ENCODE measurements around the gene RSAD1. TPM values are rescaled to one million over a fixed set of nuclear protein-coding genes. Genes with fewer than 3 reads are reported as not detected.
A peak's percentile ranks its signal among the peaks of the same experiment; 100 is the strongest.

Gene RSAD1
- total RNA-seq = 10 to 100 TPM; 33.7 to 44.1 TPM

DNA sequence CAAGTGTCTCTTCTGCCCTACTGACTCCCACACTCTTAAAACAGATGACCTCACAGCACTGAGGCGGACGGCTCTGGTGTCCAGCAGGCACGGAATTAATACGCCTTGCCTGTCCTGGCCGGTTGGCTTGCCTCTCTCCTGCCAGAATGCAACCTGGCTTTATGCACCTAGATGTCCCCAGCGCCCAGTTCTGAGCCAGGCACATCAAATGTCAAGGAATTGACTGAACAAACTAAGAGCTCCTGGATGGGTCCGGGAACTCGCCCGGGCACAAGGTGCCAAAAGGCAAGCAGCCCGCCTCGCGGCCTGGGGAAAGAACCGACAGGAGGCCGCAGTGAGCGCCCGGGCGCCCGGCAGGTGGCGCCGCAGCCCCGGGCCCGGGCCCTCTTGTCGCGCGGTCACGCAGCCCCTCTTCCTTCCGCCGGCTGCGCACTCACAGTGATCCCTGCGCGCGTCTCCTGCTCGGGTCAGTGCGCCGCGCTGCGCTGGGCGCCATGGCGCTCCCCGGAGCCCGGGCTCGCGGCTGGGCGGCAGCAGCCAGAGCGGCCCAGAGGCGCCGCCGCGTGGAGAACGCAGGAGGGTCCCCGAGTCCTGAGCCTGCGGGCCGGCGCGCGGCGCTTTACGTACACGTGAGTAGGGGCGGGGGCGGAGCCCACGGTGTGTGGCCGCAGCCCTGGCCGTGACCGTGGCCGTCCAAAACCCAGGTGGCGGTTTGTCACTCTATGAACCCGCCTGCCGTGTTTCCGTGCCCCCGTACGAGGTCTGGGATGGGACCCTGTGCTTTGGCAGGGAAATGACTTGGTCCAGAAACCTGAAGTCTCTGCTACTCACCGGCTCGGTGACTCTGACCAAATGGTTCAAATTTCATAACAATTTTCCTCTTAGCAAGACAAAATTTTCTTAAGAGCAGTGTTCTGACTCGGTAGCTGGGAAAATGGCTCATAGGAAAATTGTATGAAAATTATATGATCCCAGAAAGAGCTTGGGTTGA is at the start of gene RSAD1:
TSS of gene RSAD1 (plus strand) at position 470 of the 991 bp plus-strand sequence. CDS start at position 495, 25 bp downstream.
- Histone ChIP-seq H3K9me3 (no peaks in the 10 kb centered on the region), H3K27me3 (replicated peaks; ENCODE audit: insufficient read depth) (no peaks in the 10 kb centered on the region), H3K36me3 (no peaks in the 10 kb centered on the region), H3K4me1 (replicated peaks) (peaks cover 6% of the 10 kb centered on the region), H3K4me3 (peak within 1 kb of the TSS; percentile 49 to 63), H3K27ac (peak within 1 kb of the TSS; percentile 80 to 82)
- intact Hi-C loops (cut with DNase I) = no loop called here
- under 1% methylated on average over 46 of the region's 75 CpGs for WGBS
- DNase-seq (ENCODE audit: low spot score) = peak; percentile 83
- TF ChIP-seq POLR2A (IDR thresholded peaks at IDR 0.05) = peak; percentile 72
- no peak for TF ChIP-seq POLR2AphosphoS5 (IDR thresholded peaks at IDR 0.05)
- TF ChIP-seq, protein P1, sequence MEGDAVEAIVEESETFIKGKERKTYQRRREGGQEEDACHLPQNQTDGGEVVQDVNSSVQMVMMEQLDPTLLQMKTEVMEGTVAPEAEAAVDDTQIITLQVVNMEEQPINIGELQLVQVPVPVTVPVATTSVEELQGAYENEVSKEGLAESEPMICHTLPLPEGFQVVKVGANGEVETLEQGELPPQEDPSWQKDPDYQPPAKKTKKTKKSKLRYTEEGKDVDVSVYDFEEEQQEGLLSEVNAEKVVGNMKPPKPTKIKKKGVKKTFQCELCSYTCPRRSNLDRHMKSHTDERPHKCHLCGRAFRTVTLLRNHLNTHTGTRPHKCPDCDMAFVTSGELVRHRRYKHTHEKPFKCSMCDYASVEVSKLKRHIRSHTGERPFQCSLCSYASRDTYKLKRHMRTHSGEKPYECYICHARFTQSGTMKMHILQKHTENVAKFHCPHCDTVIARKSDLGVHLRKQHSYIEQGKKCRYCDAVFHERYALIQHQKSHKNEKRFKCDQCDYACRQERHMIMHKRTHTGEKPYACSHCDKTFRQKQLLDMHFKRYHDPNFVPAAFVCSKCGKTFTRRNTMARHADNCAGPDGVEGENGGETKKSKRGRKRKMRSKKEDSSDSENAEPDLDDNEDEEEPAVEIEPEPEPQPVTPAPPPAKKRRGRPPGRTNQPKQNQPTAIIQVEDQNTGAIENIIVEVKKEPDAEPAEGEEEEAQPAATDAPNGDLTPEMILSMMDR (IDR thresholded peaks at IDR 0.05) = peak; percentile 88 to 98 (median 94)

DNA sequence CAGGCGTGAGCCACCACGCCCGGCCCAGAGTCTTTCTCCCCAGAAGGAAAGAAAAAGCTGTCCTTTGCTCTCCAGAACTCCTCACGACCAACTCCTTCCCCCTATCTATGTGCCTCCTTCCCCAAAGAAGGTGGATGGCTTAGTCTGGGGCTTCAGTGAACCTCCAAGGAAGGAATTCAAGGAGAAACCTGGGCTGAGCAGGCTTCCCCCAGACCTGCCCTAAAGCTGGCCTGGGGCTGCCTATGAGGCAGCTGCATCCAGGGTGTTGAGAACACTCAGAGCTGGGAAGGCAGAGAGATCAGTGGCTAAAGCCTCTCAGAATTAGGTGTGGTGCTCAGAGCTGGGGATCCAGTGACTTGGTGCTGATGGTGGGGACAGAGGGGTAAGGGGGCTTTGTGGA is 48.9 kb upstream of the RSAD1 start:
- no peaks in the 10 kb centered on the region for H3K9me3 ChIP-seq
- no peaks in the 10 kb centered on the region for H3K36me3 ChIP-seq
- DNase-seq (ENCODE audit: low spot score) = no peak
- H3K27ac ChIP-seq = peak overlapping the region; percentile 81 to 91
- WGBS = 86% methylated on average over 4 of the region's 4 CpGs
- no peaks in the 10 kb centered on the region for H3K27me3 ChIP-seq (replicated peaks; ENCODE audit: insufficient read depth)
- TF ChIP-seq, protein P1 (IDR thresholded peaks at IDR 0.05) = no peak
- no peak for TF ChIP-seq POLR2AphosphoS5 (IDR thresholded peaks at IDR 0.05)
- no peak for TF ChIP-seq POLR2A (IDR thresholded peaks at IDR 0.05)
- H3K4me3 ChIP-seq = no peak overlapping the region
- intact Hi-C loops (cut with DNase I) = no loop called here
- peaks cover 7% of the 10 kb centered on the region for H3K4me1 ChIP-seq (replicated peaks)

DNA sequence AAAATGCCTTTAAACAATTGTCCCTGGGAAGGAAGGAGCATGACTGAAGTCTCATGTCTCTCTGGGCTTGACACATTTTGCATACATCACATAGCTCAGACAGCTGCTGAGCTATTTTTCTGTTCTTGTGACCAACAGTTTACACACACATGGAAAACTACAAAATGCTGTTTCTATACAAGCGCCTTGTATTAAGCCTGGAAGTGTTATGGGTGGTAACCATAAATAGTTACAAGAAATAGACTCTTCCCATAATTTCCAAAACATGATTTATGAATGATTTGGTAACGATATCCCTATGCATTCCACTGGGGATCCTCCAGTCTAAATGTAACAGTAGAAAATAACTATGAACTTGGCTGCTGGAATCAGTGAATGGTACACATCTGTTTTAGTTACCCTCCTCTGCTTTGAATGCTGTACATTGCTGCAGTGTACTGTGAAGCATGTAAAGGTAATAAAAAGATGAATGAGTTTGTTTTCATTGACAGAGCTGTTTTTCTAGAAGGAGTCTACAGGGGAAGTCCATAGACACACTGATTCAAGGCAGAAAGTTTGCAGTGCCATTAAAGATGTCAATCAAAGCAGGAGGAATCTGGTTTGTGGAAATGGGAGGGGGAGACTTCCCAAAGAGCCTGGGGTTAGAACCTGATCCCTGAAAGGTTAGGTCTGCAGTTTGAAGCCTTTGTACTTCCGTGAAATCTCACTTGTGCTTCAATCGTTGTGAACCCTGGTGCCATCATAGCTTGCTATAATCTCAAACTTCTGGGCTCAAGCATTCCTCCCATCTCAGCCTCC is 47.6 kb upstream of the RSAD1 start:
- H3K4me3 ChIP-seq = no peak overlapping the region
- no peaks in the 10 kb centered on the region for H3K36me3 ChIP-seq
- H3K27me3 ChIP-seq (replicated peaks; ENCODE audit: insufficient read depth) = no peaks in the 10 kb centered on the region
- H3K27ac ChIP-seq = peak overlapping the region in 1 of 2 donors; percentile 91
- no peaks in the 10 kb centered on the region for H3K9me3 ChIP-seq
- peaks cover 7% of the 10 kb centered on the region for H3K4me1 ChIP-seq (replicated peaks)
- TF ChIP-seq, protein P1 (IDR thresholded peaks at IDR 0.05) = no peak
- TF ChIP-seq POLR2AphosphoS5 (IDR thresholded peaks at IDR 0.05) (no peak), POLR2A (IDR thresholded peaks at IDR 0.05) (no peak)
- intact Hi-C loops (cut with DNase I) = no loop called here
- no peak for DNase-seq (ENCODE audit: low spot score)
- WGBS = 30% methylated on average over 4 of the region's 4 CpGs

DNA sequence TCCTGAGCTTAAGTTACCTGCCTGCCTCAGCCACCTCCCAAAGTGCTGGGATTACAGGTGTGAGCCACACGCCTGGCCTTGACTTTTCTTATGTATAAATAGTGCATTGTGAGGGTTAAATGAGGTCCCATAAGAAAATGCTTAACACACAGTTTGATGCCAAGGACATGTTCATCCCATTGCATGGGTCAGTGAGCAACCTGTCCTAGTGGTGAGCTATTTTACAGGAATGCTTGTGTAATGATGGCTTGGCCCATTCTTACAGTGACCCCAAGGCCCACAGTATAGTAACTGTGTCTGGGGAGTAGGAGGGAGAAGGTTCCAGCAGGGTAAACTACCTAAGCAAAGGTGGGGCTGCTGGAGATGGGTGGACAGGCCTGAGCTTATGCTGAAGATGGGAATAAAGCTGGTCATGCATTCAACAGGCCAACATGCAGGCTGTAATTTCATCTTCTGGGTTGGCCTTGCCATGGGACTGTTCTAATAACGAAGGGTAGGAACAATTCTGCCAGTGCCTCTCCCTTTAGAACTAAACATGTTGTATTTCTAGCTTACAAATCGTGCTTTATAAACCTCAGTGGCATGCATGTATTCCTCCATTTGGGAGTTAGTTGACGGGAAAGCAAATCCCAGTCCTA is 46.4 kb upstream of the RSAD1 start:
- Histone ChIP-seq H3K36me3 (no peaks in the 10 kb centered on the region), H3K27me3 (replicated peaks; ENCODE audit: insufficient read depth) (no peaks in the 10 kb centered on the region), H3K9me3 (no peaks in the 10 kb centered on the region), H3K27ac (no peak overlapping the region), H3K4me1 (replicated peaks) (peaks cover 6% of the 10 kb centered on the region), H3K4me3 (no peak overlapping the region)
- TF ChIP-seq POLR2AphosphoS5 (IDR thresholded peaks at IDR 0.05) = no peak
- TF ChIP-seq, protein P1 (IDR thresholded peaks at IDR 0.05) = no peak
- no peak for TF ChIP-seq POLR2A (IDR thresholded peaks at IDR 0.05)
- intact Hi-C loops (cut with DNase I) = no loop called here
- WGBS = 95% methylated on average over 4 of the region's 4 CpGs
- no peak for DNase-seq (ENCODE audit: low spot score)
